Kidney (tissue), 14 donors: ENCODE results near the gene PCDH8. TPM values are rescaled to one million over a fixed set of nuclear protein-coding genes. Genes with fewer than 3 reads are reported as not detected.

Experiments used
- DNase-seq, 5 donors: peaks; one replicate each; pipeline ENCODE4 v3.0.0-alpha.2; 2013 to 2020
- FAIRE-seq: peaks from 2 replicates; lab custom pipeline; 2012; peaks lifted over from hg19 to GRCh38; lab: Jason Lieb, UNC
- H3K27ac ChIP-seq, 2 donors: one replicate each; pipeline ENCODE4 v1.7.0; 2013; ENCODE audit warnings: low read depth in 2 of 2, low read length in 2 of 2, inconsistent platforms in 1 of 2
- H3K27me3 ChIP-seq: one replicate; pipeline ENCODE4 v1.7.1; 2013; ENCODE audit warnings: low read length, inconsistent platforms; ENCODE audit not compliant: control insufficient read depth, insufficient read depth
- H3K36me3 ChIP-seq, 3 donors: one replicate each; pipeline versions ENCODE4 v1.7.0 to v1.7.1; 2013; ENCODE audit warnings: low read length in 3 of 3, control low read depth in 1 of 3, inconsistent platforms in 1 of 3; ENCODE audit not compliant: insufficient read depth in 3 of 3, control insufficient read depth in 2 of 3
- H3K4me1 ChIP-seq, 3 donors: one replicate each; pipeline versions ENCODE4 v1.7.0 to v1.7.1; 2013; ENCODE audit warnings: low read length in 3 of 3, inconsistent platforms in 1 of 3, low read depth in 1 of 3; ENCODE audit not compliant: control insufficient read depth in 2 of 3, insufficient read depth in 2 of 3
- H3K4me3 ChIP-seq, 3 donors: one replicate each; pipeline versions ENCODE4 v1.7.0 to v1.8.1; 2013; ENCODE audit warnings: low read length in 3 of 3, control low read depth in 1 of 3, inconsistent platforms in 1 of 3
- H3K9ac ChIP-seq, 3 donors: one replicate each; pipeline versions ENCODE4 v1.7.0 to v1.7.1; 2013; ENCODE audit warnings: low read length in 3 of 3, control low read depth in 1 of 3, inconsistent platforms in 1 of 3
- H3K9me3 ChIP-seq, 3 donors: one replicate each; pipeline versions ENCODE4 v1.7.0 to v1.7.1; 2013; ENCODE audit warnings: low read length in 3 of 3, control low read depth in 1 of 3, inconsistent platforms in 1 of 3; ENCODE audit not compliant: control insufficient read depth in 2 of 3, insufficient read depth in 1 of 3
- intact Hi-C: fragments of 100-400 bp; cut with DNase I; formaldehyde crosslinking; loops from one replicate; pipeline ENCODE4 v1.11.1; 2022
- polyA plus RNA-seq: library from polyadenylated mRNA; stranded (reverse); fragments of 350-450 nt; fragmentation: Illumina TruSeq; extraction: RNeasy Lipid Tissue Mini Kit (QIAGEN cat#74804); gene quantifications from one replicate; pipeline ENCODE4 v1.2.3, GENCODE V29; 2014; ENCODE audit warnings: low read depth, low replicate concordance; ENCODE audit not compliant: insufficient read depth
- total RNA-seq: library from RNA; stranded (reverse); fragmentation: NEBNext Ultra II Directional; extraction: Animal tissue kit (Norgen Biotek cat#: 25700); gene quantifications from one replicate; pipeline ENCODE4 v1.2.1, GENCODE V29; 2021
- TF ChIP-seq, protein P1 (sequence below): IDR thresholded peaks from 3 replicates; pipeline ENCODE4 v1.5.1; 2012; ENCODE audit warnings: mild to moderate bottlenecking, moderate library complexity, borderline replicate concordance; ENCODE audit not compliant: insufficient read depth; ENCODE audit errors: extremely low read depth
- donor health status: control.
- donor health status: control.
- donor health status: control.
- donor health status: control.
- donor health status: control.
- donor health status: DM: yes; HTN: yes; CAD: no.
- donor health status: Normal renal cell carcinoma (clear cell type).

The PCDH8 gene
- total and polyA plus RNA-seq, 2 donors from 2014 or later: not detected

DNA sequence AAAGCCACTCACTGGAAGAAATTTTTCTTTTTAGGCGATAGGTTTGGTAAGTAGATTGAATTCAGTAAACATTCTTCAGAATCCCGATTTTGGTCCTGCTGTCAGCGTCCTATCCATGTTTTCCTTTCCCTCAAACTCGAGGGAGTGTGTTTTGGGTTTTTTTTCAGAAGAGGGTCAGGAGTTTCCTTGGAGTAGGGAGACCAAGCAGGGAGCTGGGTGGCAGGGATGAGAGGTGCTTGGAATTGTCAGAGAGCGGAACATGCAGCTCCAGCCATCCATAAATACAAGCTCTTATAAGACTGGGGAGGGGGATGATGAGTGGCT is 1.6 kb upstream of the PCDH8 start:
- no peak overlapping the region for H3K4me3 ChIP-seq
- DNase-seq: no peak

DNA sequence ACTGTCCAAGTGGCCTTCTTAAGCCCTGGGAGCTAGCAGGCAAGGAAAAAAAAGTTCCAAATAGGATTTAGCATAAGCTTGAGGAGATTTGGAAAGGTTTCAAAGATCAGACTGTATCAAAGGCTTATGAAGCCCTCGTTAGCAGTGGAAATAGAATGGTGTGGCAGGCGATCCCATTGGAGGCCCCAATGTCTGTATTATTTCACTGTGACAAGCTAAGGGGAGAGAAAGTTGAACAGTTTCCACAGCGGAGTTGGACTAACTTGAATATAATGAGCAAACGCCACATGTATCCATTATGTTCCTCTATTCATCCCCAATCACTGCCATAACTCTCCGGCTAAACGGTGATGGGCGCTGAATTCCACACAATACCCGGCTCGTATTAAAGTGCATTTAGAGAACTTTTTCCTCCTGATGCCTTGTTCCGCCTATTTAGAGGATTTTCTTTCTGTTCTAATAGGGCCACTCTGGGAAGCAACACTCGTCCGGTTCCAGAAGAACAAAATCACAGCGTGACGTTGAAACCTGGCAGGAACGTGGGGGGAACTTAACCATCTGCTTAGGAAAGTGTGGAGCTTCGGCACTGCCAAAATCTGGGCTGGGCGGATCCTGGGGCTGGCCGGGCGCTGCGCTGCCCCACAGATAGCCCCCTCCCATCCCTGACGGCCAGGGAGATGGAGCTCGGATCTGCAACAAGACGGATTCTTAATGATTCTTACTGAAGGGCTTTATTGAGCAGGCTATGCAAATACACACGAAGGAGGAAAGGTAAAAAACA is 1.0 kb upstream of the PCDH8 start:
- H3K9ac ChIP-seq: no peak overlapping the region
- no peak overlapping the region for H3K27ac ChIP-seq
- H3K4me3 ChIP-seq: no peak overlapping the region
- peaks cover 0 to 6% (median 0%) of the 10 kb centered on the region in 3 donors for H3K4me1 ChIP-seq
- H3K36me3 ChIP-seq: no peaks in the 10 kb centered on the region
- peaks cover 26% of the 10 kb centered on the region for H3K27me3 ChIP-seq
- intact Hi-C loops: no loop called here
- TF ChIP-seq, protein P1, sequence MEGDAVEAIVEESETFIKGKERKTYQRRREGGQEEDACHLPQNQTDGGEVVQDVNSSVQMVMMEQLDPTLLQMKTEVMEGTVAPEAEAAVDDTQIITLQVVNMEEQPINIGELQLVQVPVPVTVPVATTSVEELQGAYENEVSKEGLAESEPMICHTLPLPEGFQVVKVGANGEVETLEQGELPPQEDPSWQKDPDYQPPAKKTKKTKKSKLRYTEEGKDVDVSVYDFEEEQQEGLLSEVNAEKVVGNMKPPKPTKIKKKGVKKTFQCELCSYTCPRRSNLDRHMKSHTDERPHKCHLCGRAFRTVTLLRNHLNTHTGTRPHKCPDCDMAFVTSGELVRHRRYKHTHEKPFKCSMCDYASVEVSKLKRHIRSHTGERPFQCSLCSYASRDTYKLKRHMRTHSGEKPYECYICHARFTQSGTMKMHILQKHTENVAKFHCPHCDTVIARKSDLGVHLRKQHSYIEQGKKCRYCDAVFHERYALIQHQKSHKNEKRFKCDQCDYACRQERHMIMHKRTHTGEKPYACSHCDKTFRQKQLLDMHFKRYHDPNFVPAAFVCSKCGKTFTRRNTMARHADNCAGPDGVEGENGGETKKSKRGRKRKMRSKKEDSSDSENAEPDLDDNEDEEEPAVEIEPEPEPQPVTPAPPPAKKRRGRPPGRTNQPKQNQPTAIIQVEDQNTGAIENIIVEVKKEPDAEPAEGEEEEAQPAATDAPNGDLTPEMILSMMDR: no peak
- FAIRE-seq: no peak
- H3K9me3 ChIP-seq: no peaks in the 10 kb centered on the region
- no peak for DNase-seq

More for the DNA sequence above, 1.6 kb upstream of the PCDH8 start:
- intact Hi-C loops: no loop called here
- Histone ChIP-seq H3K36me3 (no peaks in the 10 kb centered on the region), H3K4me1 (peaks cover 0 to 6% (median 0%) of the 10 kb centered on the region in 3 donors), H3K9me3 (no peaks in the 10 kb centered on the region), H3K9ac (no peak overlapping the region), H3K27ac (no peak overlapping the region), H3K27me3 (peaks cover 21% of the 10 kb centered on the region)
- no peak for FAIRE-seq
- TF ChIP-seq, protein P1: no peak

DNA sequence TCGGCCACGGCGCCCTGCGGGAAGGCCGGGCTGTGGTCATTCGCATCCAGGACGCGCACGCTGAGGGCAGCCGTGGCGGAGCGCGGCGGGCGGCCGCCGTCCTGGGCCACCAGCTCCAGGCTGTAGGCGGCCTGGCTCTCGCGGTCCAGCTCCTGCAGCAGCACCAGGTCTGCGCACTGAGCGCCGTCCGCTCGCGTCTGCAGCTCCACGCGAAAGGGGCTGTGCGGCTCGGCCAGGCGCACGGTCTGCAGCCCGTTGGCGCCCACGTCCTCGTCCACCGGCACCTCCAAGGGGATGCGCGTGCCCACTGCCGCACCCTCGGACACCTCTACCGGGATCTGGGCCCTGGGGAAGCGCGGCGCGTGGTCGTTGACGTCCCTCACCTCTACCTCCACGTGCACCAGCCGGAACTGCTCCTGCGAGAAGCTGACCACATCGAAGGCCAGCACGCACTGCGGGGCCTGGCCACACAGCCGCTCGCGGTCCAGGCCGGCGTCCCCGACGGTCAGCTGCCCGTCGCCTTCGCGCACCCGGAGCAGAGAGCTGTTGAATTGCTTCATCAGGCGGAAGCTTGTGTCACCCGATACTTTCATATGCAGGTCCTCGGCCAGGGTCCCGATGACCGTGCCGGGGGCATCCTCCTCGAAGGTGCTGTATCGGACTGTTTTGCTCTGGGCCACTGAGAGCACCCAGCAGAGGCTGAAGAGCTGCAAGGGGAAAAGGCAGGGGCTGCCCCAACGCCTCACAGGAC is 583 bp downstream of the PCDH8 start:
- TF ChIP-seq, protein P1: no peak
- Histone ChIP-seq H3K4me3 (no peak overlapping the region), H3K4me1 (peaks cover 0 to 6% (median 0%) of the 10 kb centered on the region in 3 donors), H3K36me3 (no peaks in the 10 kb centered on the region), H3K9ac (no peak overlapping the region), H3K9me3 (no peaks in the 10 kb centered on the region), H3K27ac (no peak overlapping the region), H3K27me3 (peaks cover 36% of the 10 kb centered on the region)
- DNase-seq: peak in 1 of 5 donors; percentile 52
- no peak for FAIRE-seq
- intact Hi-C loops: no loop called here
